Upper lobe of left lung (tissue), 6 donors: ENCODE results near the gene GUK1. TPM values are rescaled to one million over a fixed set of nuclear protein-coding genes. Genes with fewer than 3 reads are reported as not detected.

Source experiments
- ATAC-seq, 2 donors: fragments of 200-7000 bp; cut with Tn5 transposase; one replicate each; pipeline ENCODE4 v1.9.1; 2022; ENCODE audit warnings: mild to moderate bottlenecking in 2 of 2, moderate library complexity in 2 of 2; ENCODE audit not compliant: low FRiP score in 2 of 2
- DNase-seq, 2 donors: peaks; one replicate each; pipeline ENCODE4 v3.0.0-alpha.2; 2019 to 2020
- H3K27ac ChIP-seq, 4 donors: fragments of 200-600 bp; sonication (generic); one replicate each; pipeline ENCODE4 v1.5.1; 2016 to 2019
- H3K27me3 ChIP-seq, 4 donors: fragments of 200-600 bp; sonication (generic); one replicate each; pipeline ENCODE4 v1.5.1; 2017 to 2019
- H3K36me3 ChIP-seq, 4 donors: fragments of 200-600 bp; sonication (generic); one replicate each; pipeline ENCODE4 v1.5.1; 2016 to 2019
- H3K4me1 ChIP-seq, 4 donors: fragments of 200-600 bp; sonication (generic); one replicate each; pipeline ENCODE4 v1.5.1; 2018 to 2019
- H3K4me3 ChIP-seq, 4 donors: fragments of 200-600 bp; sonication (generic); one replicate each; pipeline ENCODE4 v1.5.1; 2017 to 2019; ENCODE audit warnings: mild to moderate bottlenecking in 2 of 4, moderate library complexity in 1 of 4
- H3K9me3 ChIP-seq, 4 donors: fragments of 200-600 bp; sonication (generic); one replicate each; pipeline ENCODE4 v1.5.1; 2018 to 2019
- EP300 ChIP-seq, 4 donors: sonication (generic); formaldehyde crosslinking; IDR thresholded peaks; one replicate each; pipeline ENCODE4 v1.5.1; 2017; ENCODE audit warnings: antibody characterized with exemption in 4 of 4, control low read depth in 2 of 4
- POLR2A ChIP-seq, 4 donors: fragments of 450-650 bp; IDR thresholded peaks; one replicate each; pipeline ENCODE4 v1.5.1; 2016 to 2017; ENCODE audit warnings: antibody characterized with exemption in 4 of 4, mild to moderate bottlenecking in 2 of 4
- POLR2AphosphoS5 ChIP-seq, 2 donors: sonication (generic); formaldehyde crosslinking; IDR thresholded peaks; one replicate each; pipeline ENCODE4 v1.5.1; 2017; ENCODE audit warnings: antibody characterized with exemption in 2 of 2
- WGBS, 2 donors: methylation state at CpG; one replicate each; pipeline ENCODE4 v1.1.5; 2017 to 2018; 5-methylcytosine and 5-hydroxymethylcytosine counted together
- total RNA-seq, 6 donors: library from RNA; depleted of rRNA in 4 of 6; stranded (reverse); fragments of >200 nt in 4 of 6; gene quantifications; one replicate each; pipeline versions ENCODE4 v1.1.0 to v1.2.1, GENCODE V29; 2016 to 2021
- TF ChIP-seq, protein P1 (sequence below), 6 experiments: fragments of 450-650 bp in 4 of 6; fragments of 200-600 bp in 2 of 6; sonication (generic) in 2 of 6; IDR thresholded peaks; one replicate each; pipeline ENCODE4 v1.5.1; 2016 to 2019; ENCODE audit warnings: antibody characterized with exemption in 6 of 6
- donor health status: DM: no; HTN: no; CAD: no; lungs with moderate emphysema.
- donor health status: DM: no; HTN: yes; CAD: no; lungs with severe emphysema.

The GUK1 gene
- total RNA-seq, 6 donors from 2014 or later: 198 to 385 (median 269) TPM

GRCh38 chr1:228160201-228160761 is 20.2 kb downstream of the GUK1 start:
- Histone ChIP-seq H3K36me3 (no peaks in the 10 kb centered on the region), H3K27ac (peak overlapping the region in 1 of 4 donors; percentile 100), H3K4me3 (no peak overlapping the region), H3K9me3 (no peaks in the 10 kb centered on the region), H3K27me3 (peaks cover 0 to 7% (median 0%) of the 10 kb centered on the region in 4 donors), H3K4me1 (peaks cover 30 to 59% (median 46%) of the 10 kb centered on the region in 4 donors)
- no peak for ATAC-seq
- TF ChIP-seq EP300 (IDR thresholded peaks at IDR 0.05) (no peak), POLR2AphosphoS5 (IDR thresholded peaks at IDR 0.05) (no peak), POLR2A (IDR thresholded peaks at IDR 0.05) (no peak)
- TF ChIP-seq, protein P1, sequence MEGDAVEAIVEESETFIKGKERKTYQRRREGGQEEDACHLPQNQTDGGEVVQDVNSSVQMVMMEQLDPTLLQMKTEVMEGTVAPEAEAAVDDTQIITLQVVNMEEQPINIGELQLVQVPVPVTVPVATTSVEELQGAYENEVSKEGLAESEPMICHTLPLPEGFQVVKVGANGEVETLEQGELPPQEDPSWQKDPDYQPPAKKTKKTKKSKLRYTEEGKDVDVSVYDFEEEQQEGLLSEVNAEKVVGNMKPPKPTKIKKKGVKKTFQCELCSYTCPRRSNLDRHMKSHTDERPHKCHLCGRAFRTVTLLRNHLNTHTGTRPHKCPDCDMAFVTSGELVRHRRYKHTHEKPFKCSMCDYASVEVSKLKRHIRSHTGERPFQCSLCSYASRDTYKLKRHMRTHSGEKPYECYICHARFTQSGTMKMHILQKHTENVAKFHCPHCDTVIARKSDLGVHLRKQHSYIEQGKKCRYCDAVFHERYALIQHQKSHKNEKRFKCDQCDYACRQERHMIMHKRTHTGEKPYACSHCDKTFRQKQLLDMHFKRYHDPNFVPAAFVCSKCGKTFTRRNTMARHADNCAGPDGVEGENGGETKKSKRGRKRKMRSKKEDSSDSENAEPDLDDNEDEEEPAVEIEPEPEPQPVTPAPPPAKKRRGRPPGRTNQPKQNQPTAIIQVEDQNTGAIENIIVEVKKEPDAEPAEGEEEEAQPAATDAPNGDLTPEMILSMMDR (IDR thresholded peaks at IDR 0.05): no peak
- peak in 1 of 2 donors; percentile 75 for DNase-seq
- WGBS, 2 donors: 82 to 85% methylated on average over 13 of the region's 15 CpGs

- TF ChIP-seq POLR2A (IDR thresholded peaks at IDR 0.05) (no peak), POLR2AphosphoS5 (IDR thresholded peaks at IDR 0.05) (no peak), EP300 (IDR thresholded peaks at IDR 0.05) (no peak)
- TF ChIP-seq, protein P1 (IDR thresholded peaks at IDR 0.05): no peak
- peaks cover 0 to 4% (median 0%) of the 10 kb centered on the region in 4 donors for H3K9me3 ChIP-seq
- peaks cover 30 to 56% (median 44%) of the 10 kb centered on the region in 4 donors for H3K4me1 ChIP-seq
- no peak for ATAC-seq
- WGBS, 2 donors: 49 to 59% methylated on average over 6 to 7 of the region's 7 CpGs
- no peak overlapping the region for H3K4me3 ChIP-seq
- H3K36me3 ChIP-seq: no peaks in the 10 kb centered on the region
- H3K27me3 ChIP-seq: peaks cover 0 to 7% (median 0%) of the 10 kb centered on the region in 4 donors
- no peak for DNase-seq
- peak overlapping the region; percentile 60 to 100 (median 99) for H3K27ac ChIP-seq
Measured at GRCh38 chr1:228161362-228161761, 21.3 kb downstream of the GUK1 start.

DNA sequence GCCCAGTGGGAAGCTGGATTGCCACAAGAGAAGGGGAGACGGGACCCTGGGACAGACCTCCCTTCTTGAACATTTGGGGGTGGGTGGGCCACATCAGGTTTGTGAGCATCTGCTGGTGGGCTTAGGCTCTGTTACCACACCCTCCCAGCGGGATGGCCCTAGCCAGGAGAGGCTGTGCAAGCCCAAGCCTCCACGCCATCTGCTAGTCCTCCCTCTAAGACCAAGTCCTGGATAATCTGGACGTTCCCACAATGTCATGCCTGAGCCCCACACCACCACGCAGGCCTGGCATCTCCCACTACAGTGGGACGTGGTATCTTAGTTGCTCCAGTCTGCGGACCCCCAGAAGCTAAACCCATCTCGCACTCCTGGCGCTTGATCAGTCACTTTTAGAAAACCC is 21.8 kb downstream of the GUK1 start:
- Histone ChIP-seq H3K4me1 (peaks cover 34 to 61% (median 46%) of the 10 kb centered on the region in 4 donors), H3K4me3 (no peak overlapping the region), H3K9me3 (peaks cover 0 to 4% (median 0%) of the 10 kb centered on the region in 4 donors), H3K27me3 (peaks cover 0 to 7% (median 0%) of the 10 kb centered on the region in 4 donors), H3K36me3 (no peaks in the 10 kb centered on the region), H3K27ac (peak overlapping the region; percentile 60 to 100 (median 99))
- no peak for TF ChIP-seq EP300 (IDR thresholded peaks at IDR 0.05)
- TF ChIP-seq, protein P1 (IDR thresholded peaks at IDR 0.05): no peak
- TF ChIP-seq POLR2A (IDR thresholded peaks at IDR 0.05): no peak
- no peak for TF ChIP-seq POLR2AphosphoS5 (IDR thresholded peaks at IDR 0.05)
- ATAC-seq (no peak), DNase-seq (no peak)
- WGBS, 2 donors: 88 to 89% methylated on average over 5 to 9 of the region's 9 CpGs

GRCh38 chr1:228162286-228163006 is 22.4 kb downstream of the GUK1 start:
- peak overlapping the region in 1 of 4 donors; percentile 19 for H3K4me3 ChIP-seq
- peaks cover 0 to 4% (median 0%) of the 10 kb centered on the region in 4 donors for H3K9me3 ChIP-seq
- 25 to 27% methylated on average over 11 to 12 of the region's 14 CpGs for WGBS, 2 donors
- H3K27ac ChIP-seq: peak overlapping the region; percentile 99 to 100 (median 99)
- H3K27me3 ChIP-seq: peaks cover 0 to 7% (median 0%) of the 10 kb centered on the region in 4 donors
- no peaks in the 10 kb centered on the region for H3K36me3 ChIP-seq
- ATAC-seq (no peak), DNase-seq (peak; percentile 46 to 68)
- peaks cover 35 to 66% (median 49%) of the 10 kb centered on the region in 4 donors for H3K4me1 ChIP-seq
- TF ChIP-seq POLR2A (IDR thresholded peaks at IDR 0.05): no peak
- peak in 1 of 2 donors; percentile 55 for TF ChIP-seq POLR2AphosphoS5 (IDR thresholded peaks at IDR 0.05)
- TF ChIP-seq, protein P1 (IDR thresholded peaks at IDR 0.05): peak in 2 of 6 experiments; percentile 16 to 36
- no peak for TF ChIP-seq EP300 (IDR thresholded peaks at IDR 0.05)
